Ascending aorta (tissue), 2 donors: ENCODE results near the gene FANCE. TPM values are rescaled to one million over a fixed set of nuclear protein-coding genes. Genes with fewer than 3 reads are reported as not detected.
A peak's percentile ranks its signal among the peaks of the same experiment; 100 is the strongest.

ENCODE experiments used
- DNase-seq, 2 donors: peaks; one replicate each; pipeline ENCODE4 v3.0.0-alpha.2; 2019; ENCODE audit warnings: low spot score in 2 of 2
- H3K27ac ChIP-seq, 2 donors: fragments of 200-600 bp; sonication (generic); one replicate each; pipeline ENCODE4 v1.5.1; 2016 to 2017; ENCODE audit warnings: mild to moderate bottlenecking in 1 of 2
- H3K27me3 ChIP-seq: fragments of 200-600 bp; sonication (generic); one replicate; pipeline ENCODE4 v1.5.1; 2017
- H3K36me3 ChIP-seq, 2 donors: fragments of 200-600 bp; sonication (generic); one replicate each; pipeline ENCODE4 v1.5.1; 2016
- H3K4me1 ChIP-seq, 2 donors: fragments of 200-600 bp; sonication (generic); one replicate each; pipeline ENCODE4 v1.5.1; 2016 to 2017; ENCODE audit warnings: mild to moderate bottlenecking in 1 of 2
- H3K4me3 ChIP-seq, 2 donors: fragments of 200-600 bp; sonication (generic); one replicate each; pipeline ENCODE4 v1.5.1; 2016 to 2017; ENCODE audit warnings: mild to moderate bottlenecking in 1 of 2
- H3K9me3 ChIP-seq, 2 donors: fragments of 200-600 bp; sonication (generic); one replicate each; pipeline ENCODE4 v1.5.1; 2016
- CTCF ChIP-seq, 3 experiments: fragments of 200-600 bp in 2 of 3; fragments of 450-650 bp in 1 of 3; sonication (generic) in 2 of 3; IDR thresholded peaks; one replicate each; pipeline ENCODE4 v1.5.1; 2016 to 2019; ENCODE audit warnings: antibody characterized with exemption in 3 of 3, mild to moderate bottlenecking in 1 of 3, moderate library complexity in 1 of 3
- intact Hi-C: fragments of 100-400 bp; cut with DNase I; formaldehyde crosslinking; loops from one replicate; pipeline ENCODE4 v1.15.1; 2023
- total RNA-seq: library from RNA; depleted of rRNA; stranded (reverse); fragments of >200 nt; gene quantifications from one replicate; pipeline ENCODE4 v1.1.0, GENCODE V29; 2016

Gene FANCE
- total RNA-seq, 1 donor from 2014 or later, result 0.32 TPM

- Histone ChIP-seq H3K9me3 (no peaks in the 10 kb centered on the region), H3K36me3 (peaks cover 45 to 54% of the 10 kb centered on the region in 2 donors), H3K4me3 (no peak overlapping the region), H3K27me3 (no peaks in the 10 kb centered on the region), H3K4me1 (peaks cover 5 to 19% of the 10 kb centered on the region in 2 donors), H3K27ac (peak overlapping the region; percentile 84 to 88)
- TF ChIP-seq CTCF (IDR thresholded peaks at IDR 0.05), result no peak
- intact Hi-C loops, result no loop called here
- DNase-seq, result no peak
Measured at GRCh38 chr6:35470663-35471120, 18.6 kb downstream of the FANCE start.

- TF ChIP-seq CTCF (IDR thresholded peaks at IDR 0.05), result no peak
- Histone ChIP-seq H3K36me3 (peaks cover 47 to 65% of the 10 kb centered on the region in 2 donors), H3K4me1 (peaks cover 5 to 19% of the 10 kb centered on the region in 2 donors), H3K4me3 (no peak overlapping the region), H3K27ac (peak overlapping the region; percentile 19 to 20), H3K27me3 (no peaks in the 10 kb centered on the region), H3K9me3 (no peaks in the 10 kb centered on the region)
- no peak for DNase-seq
- intact Hi-C loops, result no loop called here
Measured at GRCh38 chr6:35471836-35472345, 19.8 kb downstream of the FANCE start.

GRCh38 chr6:35473075-35473849 is 21.1 kb downstream of the FANCE start:
- no peak for TF ChIP-seq CTCF (IDR thresholded peaks at IDR 0.05)
- no peak overlapping the region for H3K27ac ChIP-seq
- H3K4me1 ChIP-seq, result peaks cover 5 to 13% of the 10 kb centered on the region in 2 donors

GRCh38 chr6:35473850-35474130 is 21.7 kb downstream of the FANCE start:
- no peak overlapping the region for H3K4me3 ChIP-seq
- H3K9me3 ChIP-seq, result no peaks in the 10 kb centered on the region
- TF ChIP-seq CTCF (IDR thresholded peaks at IDR 0.05), result no peak
- H3K27me3 ChIP-seq, result no peaks in the 10 kb centered on the region
- peaks cover 5 to 13% of the 10 kb centered on the region in 2 donors for H3K4me1 ChIP-seq
- H3K36me3 ChIP-seq, result peaks cover 51 to 83% of the 10 kb centered on the region in 2 donors
- no peak overlapping the region for H3K27ac ChIP-seq
- no peak for DNase-seq
- intact Hi-C loops, result no loop called here

More at GRCh38 chr6:35473075-35473849, 21.1 kb downstream of the FANCE start:
- H3K27me3 ChIP-seq, result no peaks in the 10 kb centered on the region
- no peak for DNase-seq
- intact Hi-C loops, result no loop called here
- H3K36me3 ChIP-seq, result peaks cover 51 to 77% of the 10 kb centered on the region in 2 donors
- no peaks in the 10 kb centered on the region for H3K9me3 ChIP-seq
- no peak overlapping the region for H3K4me3 ChIP-seq

- Histone ChIP-seq H3K9me3 (no peaks in the 10 kb centered on the region), H3K36me3 (peaks cover 56 to 88% of the 10 kb centered on the region in 2 donors), H3K4me1 (peaks cover 4 to 13% of the 10 kb centered on the region in 2 donors), H3K27me3 (no peaks in the 10 kb centered on the region), H3K4me3 (no peak overlapping the region), H3K27ac (no peak overlapping the region)
- no peak for DNase-seq
- intact Hi-C loops, result no loop called here
- TF ChIP-seq CTCF (IDR thresholded peaks at IDR 0.05), result no peak
Measured at GRCh38 chr6:35474131-35474941, 22.2 kb downstream of the FANCE start.
